Heart left ventricle (tissue), 16 donors: ENCODE data around the gene SIGLEC12. TPM values are rescaled to one million over a fixed set of nuclear protein-coding genes. Genes with fewer than 3 reads are reported as not detected.
A peak's percentile ranks its signal among the peaks of the same experiment; 100 is the strongest.

Source experiments
- ATAC-seq, 4 donors: fragments of 200-7000 bp; cut with Tn5 transposase; one replicate each; pipeline ENCODE4 v1.9.1; 2020 to 2022; ENCODE audit warnings: moderate library complexity in 4 of 4, mild to moderate bottlenecking in 3 of 4, moderate number of reproducible peaks in 1 of 4
- DNase-seq, 5 donors: peaks; one replicate each; pipeline ENCODE4 v3.0.0-alpha.2; 2020
- H3K27ac ChIP-seq, 12 donors: fragments of 200-600 bp; sonication (generic) in 4 of 12; one replicate each; pipeline versions ENCODE4 v1.5.0 to v1.8.0; 2016 to 2022; ENCODE audit warnings: mild to moderate bottlenecking in 2 of 12
- H3K27me3 ChIP-seq, 9 donors: fragments of 200-600 bp; sonication (generic) in 2 of 9; one replicate each; pipeline versions ENCODE4 v1.5.1 to v1.8.0; 2016 to 2022; ENCODE audit warnings: mild to moderate bottlenecking in 3 of 9
- H3K36me3 ChIP-seq, 9 donors: fragments of 200-600 bp; sonication (generic) in 2 of 9; one replicate each; pipeline versions ENCODE4 v1.5.0 to v1.8.0; 2018 to 2022; ENCODE audit warnings: mild to moderate bottlenecking in 2 of 9
- H3K4me1 ChIP-seq, 12 donors: fragments of 200-600 bp; sonication (generic) in 4 of 12; one replicate each; pipeline versions ENCODE4 v1.5.0 to v1.8.0; 2016 to 2022; ENCODE audit warnings: mild to moderate bottlenecking in 3 of 12
- H3K4me3 ChIP-seq, 12 donors: fragments of 200-600 bp; sonication (generic) in 4 of 12; one replicate each; pipeline versions ENCODE4 v1.5.0 to v1.8.0; 2017 to 2022; ENCODE audit warnings: mild to moderate bottlenecking in 9 of 12, moderate library complexity in 4 of 12
- H3K9me3 ChIP-seq, 12 donors: fragments of 200-600 bp; sonication (generic) in 4 of 12; one replicate each; pipeline versions ENCODE4 v1.5.0 to v1.8.0; 2016 to 2022; ENCODE audit warnings: mild to moderate bottlenecking in 1 of 12
- CTCF ChIP-seq, 12 donors: fragments of 200-600 bp; sonication (generic) in 4 of 12; IDR thresholded peaks; one replicate each; pipeline versions ENCODE4 v1.5.0 to v1.8.0; 2018 to 2022; ENCODE audit warnings: antibody characterized with exemption in 12 of 12, mild to moderate bottlenecking in 5 of 12
- POLR2A ChIP-seq, 2 donors: fragments of 450-650 bp; IDR thresholded peaks; one replicate each; pipeline ENCODE4 v1.6.1; 2017; ENCODE audit warnings: antibody characterized with exemption in 2 of 2, mild to moderate bottlenecking in 2 of 2, moderate library complexity in 2 of 2
- WGBS, 4 donors: extraction: QIAGEN DNeasy Blood & Tissue Kit in 2 of 4; methylation state at CpG; one replicate each; pipeline versions ENCODE4 v1.1.5 to v1.1.7; 2013 to 2018; 5-methylcytosine and 5-hydroxymethylcytosine counted together
- intact Hi-C, 10 donors: fragments of 100-400 bp; cut with DNase I; formaldehyde crosslinking; loops; one replicate each; pipeline versions ENCODE4 v1.11.1 to v1.14.2; 2022
- polyA plus RNA-seq, 2 donors: library from polyadenylated mRNA; stranded (reverse); fragments of 200-250 nt; gene quantifications; one replicate each; pipeline ENCODE4 v1.2.3, GENCODE V29; 2013
- total RNA-seq, 9 donors: library from RNA; depleted of rRNA in 2 of 9; stranded (reverse); fragments of >200 nt in 2 of 9; fragmentation: NEBNext Ultra II Directional in 3 of 9; extraction: Animal tissue kit (Norgen Biotek cat#: 25700) in 3 of 9; gene quantifications; one replicate each; pipeline versions ENCODE4 v1.1.0 to v1.2.4, GENCODE V29; 2016 to 2023
- donor health status: ischemic (EF 13 %, LVEDD 7.1; RV severe dilation, severe dysfunction).
- donor health status: healthy with polysubstance abuse.
- donor health status: DM: no; HTN: yes; CAD: no.
- donor health status: DM: no; HTN: no; CAD: no.
- donor health status: ischemic (EF 25% LVEDD 6.9; RV normal size, moderate dysfunction).
- donor health status: ischemic (EF 25% LVEDD 5.7; RV mildly dilated, moderate dysfunction).
- donor health status: healthy.
- donor health status: DM: yes; HTN: yes; CAD: no.
- donor health status: ischemic (EF 35%, LVEDD 5.7; RV mildly dilated, moderate dysfunction).
- donor health status: nonischemic (EF 11% LVEDD 7.7; RV severe dilation, severe dysfunction).
- donor health status: DM: yes; HTN: yes; CAD: no.
- donor health status: PGD.
- donor health status: ischemic (EF 29% LVEDD 5.4; RV normal size, mild dysfunction).
- donor health status: nonischemic (EF 23%, LVEDD 6.1; RV moderate dilation, normal function).

SIGLEC12 gene
- total and polyA plus RNA-seq, 11 donors = 0.15 to 0.43 (median 0.21) TPM; not detected in 6

- Histone ChIP-seq H3K4me3 (no peak overlapping the region), H3K27ac (no peak overlapping the region), H3K9me3 (peaks cover 0 to 7% (median 0%) of the 10 kb centered on the region in 12 donors), H3K36me3 (no peaks in the 10 kb centered on the region), H3K27me3 (peaks cover 0 to 36% (median 4%) of the 10 kb centered on the region in 9 donors), H3K4me1 (peaks cover 0 to 4% (median 0%) of the 10 kb centered on the region in 12 donors)
- 9 to 19% (median 17%) methylated on average over 3 of the region's 3 CpGs for WGBS, 4 donors
- intact Hi-C loops = loop anchor here in 2 of 10 donors (2.0 kb wide), 1 partner anchor 176 kb away; no protein-coding TSS in a partner anchor
- DNase-seq (no peak), ATAC-seq (peak in 3 of 4 donors; percentile 39 to 54 (median 51))
- TF ChIP-seq CTCF (IDR thresholded peaks at IDR 0.05) = peak; percentile 42 to 85 (median 74)
- TF ChIP-seq POLR2A (IDR thresholded peaks at IDR 0.05) = no peak
Measured at GRCh38 chr19:51514866-51515481, 13.4 kb upstream of the SIGLEC12 start.

GRCh38 chr19:51513968-51514367 is 12.4 kb upstream of the SIGLEC12 start:
- TF ChIP-seq POLR2A (IDR thresholded peaks at IDR 0.05) (no peak), CTCF (IDR thresholded peaks at IDR 0.05) (no peak)
- Histone ChIP-seq H3K4me3 (no peak overlapping the region), H3K36me3 (no peaks in the 10 kb centered on the region), H3K4me1 (peaks cover 0 to 4% (median 0%) of the 10 kb centered on the region in 12 donors), H3K27me3 (peaks cover 0 to 36% (median 9%) of the 10 kb centered on the region in 9 donors), H3K27ac (no peak overlapping the region), H3K9me3 (peaks cover 0 to 7% (median 0%) of the 10 kb centered on the region in 12 donors)
- intact Hi-C loops = loop anchor here in 2 of 10 donors (2.0 kb wide), 1 partner anchor 175 kb away; no protein-coding TSS in a partner anchor
- DNase-seq = no peak
- ATAC-seq = no peak
- 23 to 37% (median 31%) methylated on average over 2 of the region's 2 CpGs for WGBS, 4 donors

- H3K27me3 ChIP-seq = peaks cover 0 to 37% (median 9%) of the 10 kb centered on the region in 9 donors
- 9 to 18% (median 11%) methylated on average over 6 of the region's 6 CpGs for whole genome bisulfite sequencing, 4 donors
- TF ChIP-seq CTCF (IDR thresholded peaks at IDR 0.05) = no peak
- no peak for TF ChIP-seq POLR2A (IDR thresholded peaks at IDR 0.05)
- DNase-seq (no peak), ATAC-seq (no peak)
- intact Hi-C loops = no loop called here
- H3K4me3 ChIP-seq = no peak overlapping the region
- H3K9me3 ChIP-seq = no peaks in the 10 kb centered on the region
- H3K4me1 ChIP-seq = peaks cover 0 to 29% (median 0%) of the 10 kb centered on the region in 12 donors
- H3K27ac ChIP-seq = no peak overlapping the region
- H3K36me3 ChIP-seq = no peaks in the 10 kb centered on the region
Measured at GRCh38 chr19:51511353-51511752, 9.8 kb upstream of the SIGLEC12 start.

- no peaks in the 10 kb centered on the region for H3K9me3 ChIP-seq
- no peaks in the 10 kb centered on the region for H3K36me3 ChIP-seq
- ATAC-seq (no peak), DNase-seq (no peak)
- peaks cover 0 to 29% (median 0%) of the 10 kb centered on the region in 12 donors for H3K4me1 ChIP-seq
- intact Hi-C loops = no loop called here
- H3K27me3 ChIP-seq = peaks cover 0 to 37% (median 9%) of the 10 kb centered on the region in 9 donors
- WGBS, 4 donors = 48% methylated on average over 7 of the region's 7 CpGs
- TF ChIP-seq CTCF (IDR thresholded peaks at IDR 0.05) = no peak
- no peak for TF ChIP-seq POLR2A (IDR thresholded peaks at IDR 0.05)
- no peak overlapping the region for H3K27ac ChIP-seq
- no peak overlapping the region for H3K4me3 ChIP-seq
Measured at GRCh38 chr19:51509823-51510660, 8.4 kb upstream of the SIGLEC12 start.
